GM19455 (cell line): ENCODE measurements around the gene PGAP6.
"Not testable (repeated sequence)": the region's sequence is repeated elsewhere in the genome, so short reads cannot be mapped to it uniquely, and the experiment has no call there.

Experiments used
- ATAC-seq: cut with Tn5 transposase; IDR thresholded peaks from one replicate; pipeline ENCODE4 v1.9.1; 2021; ENCODE audit not compliant: unreplicated experiment

The PGAP6 gene

GRCh38 chr16:381789-382717 is at the start of gene PGAP6:
Gene PGAP6 (minus strand): TSS chr16:381978. CDS start chr16:381821, 157 bp downstream.
- ATAC-seq: peak; percentile 53

- ATAC-seq: no peak
These were observed 49.1 kb upstream of the PGAP6 start for GRCh38 chr16:430904-431303.

- ATAC-seq: no peak
These were observed 45.5 kb upstream of the PGAP6 start for GRCh38 chr16:427250-427649.

GRCh38 chr16:426906-427249 is 45.1 kb upstream of the PGAP6 start:
- ATAC-seq: no peak

- peak; percentile 17 for ATAC-seq
These were observed 44.5 kb upstream of the PGAP6 start for GRCh38 chr16:426115-426905.

GRCh38 chr16:425740-426114 is 43.9 kb upstream of the PGAP6 start:
- peak; percentile 32 for ATAC-seq

- ATAC-seq: peak; percentile 89
These were observed 43.4 kb upstream of the PGAP6 start, which contains the start of gene RAB11FIP3 for GRCh38 chr16:425082-425718. Gene RAB11FIP3 (plus strand): TSS chr16:425649. CDS start chr16:426007, 358 bp downstream.

GRCh38 chr16:424623-425081 is 42.9 kb upstream of the PGAP6 start:
- ATAC-seq: no peak

GRCh38 chr16:424033-424622 is 42.4 kb upstream of the PGAP6 start:
- ATAC-seq: no peak

- ATAC-seq: not testable (repeated sequence)
These were observed 40.4 kb upstream of the PGAP6 start for GRCh38 chr16:422179-422578.

- ATAC-seq: not testable (repeated sequence)
These were observed 33.4 kb upstream of the PGAP6 start for GRCh38 chr16:415170-415498.

- no peak for ATAC-seq
These were observed 32.8 kb upstream of the PGAP6 start for GRCh38 chr16:414395-415169.

- no peak for ATAC-seq
These were observed 29.9 kb upstream of the PGAP6 start for GRCh38 chr16:411576-412265.

GRCh38 chr16:410516-411178 is 28.9 kb upstream of the PGAP6 start:
- no peak for ATAC-seq

GRCh38 chr16:407253-407652 is 25.5 kb upstream of the PGAP6 start:
- ATAC-seq: no peak

- ATAC-seq: no peak
These were observed 24.0 kb upstream of the PGAP6 start for GRCh38 chr16:405548-406506.

- no peak for ATAC-seq
These were observed 23.3 kb upstream of the PGAP6 start for GRCh38 chr16:404971-405486.
